Measurements from ENCODE around the gene TSHZ2.

GRCh38 chr20:53053595-53053994 lies 81.4 kb downstream of the TSHZ2 start:
- no peak for TF ChIP-seq REST (IDR thresholded peaks at IDR 0.05; ENCODE audit: insufficient read depth in 1 of 2, low read depth in 2 of 2, low read length in 2 of 2)
- TF ChIP-seq POLR2AphosphoS5 (IDR thresholded peaks at IDR 0.05; ENCODE audit: low read depth, low read length) = no peak

Measured in PFSK-1 (cell line).